ENCODE results near the gene CNIH3. TPM values are rescaled to one million over a fixed set of nuclear protein-coding genes. Genes with fewer than 3 reads are reported as not detected.

Gene CNIH3
- total RNA-seq, 2 donors from 2014 or later = 7.9 to 15.3 TPM

- no peak for ATAC-seq
- Histone ChIP-seq H3K27me3 (no peaks in the 10 kb centered on the region), H3K4me3 (no peak overlapping the region), H3K27ac (no peak overlapping the region), H3K9me3 (no peaks in the 10 kb centered on the region), H3K36me3 (replicated peaks in 1 of 2; ENCODE audit: insufficient read depth in 1 of 2, low read depth in 2 of 2) (no peaks in the 10 kb centered on the region), H3K4me1 (no peaks in the 10 kb centered on the region)
- TF ChIP-seq CTCF (IDR thresholded peaks at IDR 0.05) (no peak), POLR2A (IDR thresholded peaks at IDR 0.05) (no peak)
- intact Hi-C loops (cut with DNase I) = no loop called here
- no peak for DNase-seq
- WGBS, 2 donors = 95 to 100% methylated on average over 2 of the region's 2 CpGs
These were observed 158.3 kb downstream of the CNIH3 start for GRCh38 chr1:224774378-224774777.

- TF ChIP-seq CTCF (IDR thresholded peaks at IDR 0.05) (no peak), POLR2A (IDR thresholded peaks at IDR 0.05) (no peak)
- Histone ChIP-seq H3K36me3 (replicated peaks in 1 of 2; ENCODE audit: insufficient read depth in 1 of 2, low read depth in 2 of 2) (no peaks in the 10 kb centered on the region), H3K4me1 (no peaks in the 10 kb centered on the region), H3K4me3 (no peak overlapping the region), H3K9me3 (no peaks in the 10 kb centered on the region), H3K27me3 (no peaks in the 10 kb centered on the region), H3K27ac (no peak overlapping the region)
- intact Hi-C loops (cut with DNase I) = no loop called here
- DNase-seq = no peak
- WGBS, 2 donors = 87 to 88% methylated on average over 2 of the region's 2 CpGs
- ATAC-seq = no peak
These were observed 161.1 kb downstream of the CNIH3 start for GRCh38 chr1:224777180-224777579.

GRCh38 chr1:224779536-224779935 lies 163.4 kb downstream of the CNIH3 start:
- H3K9me3 ChIP-seq = no peaks in the 10 kb centered on the region
- no peak overlapping the region for H3K27ac ChIP-seq
- ATAC-seq (no peak), DNase-seq (no peak)
- intact Hi-C loops (cut with DNase I) = no loop called here
- TF ChIP-seq CTCF (IDR thresholded peaks at IDR 0.05) = no peak
- TF ChIP-seq POLR2A (IDR thresholded peaks at IDR 0.05) = no peak
- no peaks in the 10 kb centered on the region for H3K36me3 ChIP-seq (replicated peaks in 1 of 2; ENCODE audit: insufficient read depth in 1 of 2, low read depth in 2 of 2)
- H3K27me3 ChIP-seq = no peaks in the 10 kb centered on the region
- H3K4me1 ChIP-seq = no peaks in the 10 kb centered on the region
- no peak overlapping the region for H3K4me3 ChIP-seq

- ATAC-seq (no peak), DNase-seq (no peak)
- Histone ChIP-seq H3K9me3 (no peaks in the 10 kb centered on the region), H3K27ac (no peak overlapping the region), H3K4me3 (no peak overlapping the region), H3K36me3 (replicated peaks in 1 of 2; ENCODE audit: insufficient read depth in 1 of 2, low read depth in 2 of 2) (no peaks in the 10 kb centered on the region), H3K4me1 (no peaks in the 10 kb centered on the region), H3K27me3 (no peaks in the 10 kb centered on the region)
- intact Hi-C loops (cut with DNase I) = no loop called here
- no peak for TF ChIP-seq POLR2A (IDR thresholded peaks at IDR 0.05)
- TF ChIP-seq CTCF (IDR thresholded peaks at IDR 0.05) = no peak
- WGBS, 2 donors = 66 to 70% methylated on average over 5 of the region's 5 CpGs
These were observed 164.6 kb downstream of the CNIH3 start for GRCh38 chr1:224780736-224781135.

- Histone ChIP-seq H3K9me3 (no peaks in the 10 kb centered on the region), H3K27me3 (no peaks in the 10 kb centered on the region), H3K4me1 (no peaks in the 10 kb centered on the region), H3K36me3 (replicated peaks in 1 of 2; ENCODE audit: insufficient read depth in 1 of 2, low read depth in 2 of 2) (no peaks in the 10 kb centered on the region), H3K27ac (no peak overlapping the region), H3K4me3 (no peak overlapping the region)
- TF ChIP-seq POLR2A (IDR thresholded peaks at IDR 0.05) (no peak), CTCF (IDR thresholded peaks at IDR 0.05) (no peak)
- intact Hi-C loops (cut with DNase I) = no loop called here
- DNase-seq (no peak), ATAC-seq (no peak)
- WGBS, 2 donors = 59 to 79% methylated on average over 2 of the region's 2 CpGs
These were observed 165.7 kb downstream of the CNIH3 start for GRCh38 chr1:224781800-224782199.
